SHP77 treated with DMSO at 0.1 percent for 48 hours (cell line): ENCODE results near the gene TGFBR1.
"Not testable (repeated sequence)": the region's sequence is repeated elsewhere in the genome, so short reads cannot be mapped to it uniquely, and the experiment has no call there.

ENCODE experiments used
- DNase-seq: peaks from one replicate; lab custom pipeline; 2025; lab: John Stamatoyannopoulos, UW

The TGFBR1 gene

DNA sequence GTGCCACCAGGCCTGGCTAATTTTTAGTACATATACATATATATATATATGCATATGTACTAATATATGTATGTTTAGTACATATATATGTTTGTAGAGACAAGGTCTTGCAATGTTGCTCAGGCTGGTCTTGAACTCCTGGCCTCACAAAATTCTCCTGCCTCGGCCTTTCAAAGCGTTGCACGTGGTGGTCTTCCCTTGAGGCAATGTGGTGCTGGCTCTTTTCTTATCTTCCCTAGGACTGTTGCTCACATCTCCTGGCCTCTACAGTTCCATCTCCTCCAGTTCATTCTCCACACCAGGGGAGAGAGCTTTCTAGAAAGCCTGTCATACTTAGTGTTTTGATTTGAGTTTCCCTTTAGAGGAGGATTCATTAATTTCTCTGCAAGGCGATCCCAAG, 28.9 kb upstream of the TGFBR1 start:
- no peak for DNase-seq

GRCh38 chr9:99076483-99077171, 28.3 kb upstream of the TGFBR1 start:
- no peak for DNase-seq

- no peak for DNase-seq
Observed at GRCh38 chr9:99078717-99079116, 26.2 kb upstream of the TGFBR1 start.

GRCh38 chr9:99079542-99079941, 25.4 kb upstream of the TGFBR1 start:
- DNase-seq: no peak

GRCh38 chr9:99083051-99083450, 21.9 kb upstream of the TGFBR1 start:
- no peak for DNase-seq

- no peak for DNase-seq
Observed at GRCh38 chr9:99085949-99086948, 18.7 kb upstream of the TGFBR1 start.

DNA sequence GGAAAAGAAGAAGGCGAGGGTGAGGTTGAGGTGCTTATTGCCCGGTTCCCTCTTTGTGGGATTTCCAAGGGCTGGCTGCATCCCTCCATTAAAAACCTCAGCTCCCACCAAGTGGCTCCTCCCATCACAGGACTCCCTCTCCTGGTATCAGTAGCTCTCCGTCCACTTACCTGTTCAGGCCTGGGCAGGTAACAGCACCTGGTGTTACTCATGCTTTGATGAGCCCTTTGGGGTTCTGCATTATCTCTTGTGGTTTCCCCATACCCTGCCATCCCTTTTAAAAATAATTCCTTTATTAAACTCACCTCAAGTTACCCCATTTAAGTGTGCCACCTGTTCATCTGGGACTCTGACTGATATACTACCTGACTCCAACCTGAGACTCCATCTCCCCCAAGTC, 17.5 kb upstream of the TGFBR1 start:
- no peak for DNase-seq

DNA sequence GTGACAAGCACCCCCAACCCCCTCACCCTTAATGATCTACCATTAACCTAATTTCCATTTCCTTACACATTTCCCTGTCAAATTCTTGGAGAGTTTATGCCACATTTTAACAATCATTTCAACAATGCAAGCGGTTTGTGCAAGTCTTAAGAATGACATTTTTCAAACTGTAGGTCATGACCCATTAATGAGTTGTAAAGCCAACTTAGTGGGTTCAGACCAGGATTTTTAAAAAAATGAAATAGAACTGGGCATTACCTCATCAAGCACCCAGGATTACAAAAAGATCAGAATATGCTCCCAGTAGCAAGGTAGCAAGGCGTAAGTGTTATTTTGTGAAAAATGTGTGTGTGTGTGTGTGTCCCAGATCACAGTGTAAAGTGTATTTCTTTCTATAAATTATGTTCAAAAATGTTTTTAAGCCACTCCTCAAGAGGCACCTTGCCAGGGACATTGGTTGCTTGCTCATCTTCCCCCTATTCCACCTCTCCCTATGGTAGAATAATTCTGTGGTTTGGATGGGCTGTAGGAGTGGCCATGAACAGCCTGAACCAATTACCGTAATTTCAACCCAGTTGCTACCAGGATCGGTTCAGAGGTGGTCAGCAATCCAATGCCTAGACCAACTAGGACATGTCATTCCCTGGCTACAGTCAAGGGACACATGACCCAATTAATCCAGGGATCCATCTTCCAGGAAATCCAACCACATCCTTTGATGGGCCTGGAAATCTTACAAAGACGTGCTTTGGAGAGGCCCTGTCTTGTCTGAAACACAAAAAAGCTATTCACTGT, 14.4 kb upstream of the TGFBR1 start:
- DNase-seq: no peak

- DNase-seq: no peak
Observed at GRCh38 chr9:99092643-99093491, 12.0 kb upstream of the TGFBR1 start.

DNA sequence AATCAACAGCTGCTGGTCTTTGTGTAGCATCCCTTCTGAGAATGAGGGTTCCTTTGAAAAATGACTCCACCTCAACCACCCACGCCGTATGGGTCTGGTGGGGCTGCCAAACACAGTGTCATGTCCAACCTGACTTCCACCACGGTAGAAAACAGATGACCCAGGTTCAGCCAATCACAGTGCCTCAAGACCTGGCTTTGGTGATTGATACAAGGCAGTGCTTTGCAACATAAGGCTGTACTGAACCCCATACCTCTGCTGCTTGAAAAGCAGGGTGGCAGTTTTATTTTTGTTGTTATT, 11.5 kb upstream of the TGFBR1 start:
- DNase-seq: no peak

DNA sequence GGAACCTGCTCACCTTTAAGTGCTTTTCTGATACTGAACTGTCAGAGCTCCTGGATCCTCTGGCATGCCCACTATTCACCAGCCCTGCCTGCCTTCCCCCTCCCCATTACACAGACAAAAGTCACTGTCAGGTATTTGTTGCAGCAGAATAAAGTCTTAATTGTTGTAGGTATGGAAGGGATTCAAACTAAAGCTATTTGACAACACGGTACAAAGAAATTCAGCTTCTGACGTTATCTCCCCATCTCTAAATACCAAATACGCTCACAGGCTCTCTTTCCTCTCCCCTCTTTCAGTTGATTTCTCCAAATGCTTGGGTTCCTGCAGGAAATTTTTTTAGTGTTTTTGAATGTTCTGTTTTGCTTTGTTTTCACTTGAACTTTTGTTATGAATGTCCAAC, 9.3 kb upstream of the TGFBR1 start:
- no peak for DNase-seq

DNA sequence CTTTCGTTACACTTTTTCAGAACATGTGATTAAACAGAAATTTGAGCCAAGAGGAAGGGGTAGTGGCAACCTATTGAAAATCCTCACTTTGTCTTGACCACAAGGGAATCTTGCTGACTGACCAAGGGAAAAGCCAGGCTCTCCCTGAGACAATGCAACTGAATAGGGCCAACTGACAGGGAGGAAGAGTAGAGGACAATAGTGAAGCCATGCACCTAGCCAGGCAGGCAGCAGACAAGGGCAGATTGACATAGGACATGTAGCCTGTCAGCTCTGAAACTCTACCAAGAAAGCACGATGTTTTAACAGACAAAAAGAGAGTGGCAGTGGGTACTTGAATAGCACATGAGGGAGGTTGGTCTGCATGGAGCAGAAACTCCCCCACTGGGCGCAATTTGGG, 8.5 kb upstream of the TGFBR1 start:
- DNase-seq: no peak

DNA sequence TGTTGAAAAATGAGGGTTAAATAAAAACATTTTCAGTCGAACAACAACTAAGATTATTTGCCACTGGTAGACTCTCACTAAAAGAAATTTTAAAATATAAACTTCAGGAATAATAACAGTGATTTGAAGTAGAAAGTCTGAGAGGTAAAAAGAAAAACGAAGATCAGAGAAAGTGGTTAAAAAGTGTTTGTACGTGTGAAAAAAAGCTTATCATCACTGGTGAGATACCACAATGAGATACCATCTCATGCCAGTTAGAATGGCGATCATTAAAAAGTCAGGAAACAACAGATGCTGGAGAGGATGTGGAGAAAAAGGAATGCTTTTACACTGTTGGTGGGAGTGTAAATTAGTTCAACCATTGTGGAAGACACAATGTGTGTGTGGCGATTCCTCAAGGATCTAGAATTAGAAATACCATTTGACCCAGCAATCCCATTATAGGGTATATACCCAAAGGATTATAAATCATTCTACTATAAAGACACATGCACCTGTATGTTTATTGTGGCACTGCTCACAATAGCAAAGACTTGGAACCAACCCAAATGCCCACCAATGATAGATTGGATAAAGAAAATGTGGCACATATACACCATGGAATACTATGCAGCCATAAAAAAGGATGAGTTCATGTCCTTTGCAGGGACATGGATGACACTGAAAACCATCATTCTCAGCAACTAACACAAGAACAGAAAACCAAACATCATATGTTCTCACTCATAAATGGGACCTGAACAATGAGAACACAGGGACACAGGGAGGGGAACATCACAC, 4.9 kb upstream of the TGFBR1 start:
- DNase-seq: not testable (repeated sequence)

GRCh38 chr9:99101271-99101670, 3.6 kb upstream of the TGFBR1 start:
- DNase-seq: no peak

GRCh38 chr9:99101812-99102211, 3.1 kb upstream of the TGFBR1 start:
- no peak for DNase-seq

DNA sequence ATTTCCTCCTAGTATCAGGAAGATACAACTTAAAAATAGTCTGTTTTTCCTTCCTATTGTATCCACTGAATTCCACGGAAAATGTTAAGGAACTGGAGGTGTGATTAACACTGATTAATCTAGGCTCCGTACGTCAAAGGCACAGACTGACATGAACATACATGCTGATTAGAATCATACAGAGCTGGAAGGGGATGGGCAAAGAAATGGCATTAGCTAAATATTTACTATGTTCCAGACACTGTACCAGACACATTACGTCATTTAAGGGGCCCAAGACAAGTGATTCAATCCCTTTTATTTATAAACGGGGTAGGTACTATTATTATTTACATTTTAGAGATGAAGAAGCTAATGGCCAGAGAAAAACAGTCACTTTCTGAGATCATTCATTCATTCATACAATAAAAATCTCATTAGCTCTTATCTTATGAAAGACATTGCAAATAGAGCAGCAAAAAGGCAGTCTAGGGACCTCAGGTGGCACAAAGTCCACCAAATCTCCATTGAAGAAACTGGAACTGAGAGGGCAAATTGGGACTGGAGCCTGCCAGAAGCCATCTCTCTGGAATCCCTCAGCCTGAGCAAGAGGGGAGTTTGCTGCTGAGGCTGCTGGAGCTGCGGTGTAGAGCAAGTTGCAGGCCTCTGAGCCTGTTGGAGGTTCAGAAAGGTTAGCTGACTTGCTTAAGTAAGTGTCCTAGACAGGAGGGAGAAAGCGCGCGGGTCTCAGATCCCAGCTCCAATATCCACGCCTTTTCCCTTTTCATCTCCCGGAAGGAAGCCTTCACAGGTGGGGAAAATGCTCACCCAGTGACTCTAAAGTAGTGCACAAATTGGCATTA, 1.6 kb upstream of the TGFBR1 start:
- no peak for DNase-seq

GRCh38 chr9:99103901-99104458, 933 bp upstream of the TGFBR1 start:
- no peak for DNase-seq

GRCh38 chr9:99105152-99106043, 485 bp downstream of the TGFBR1 start:
- no peak for DNase-seq

DNA sequence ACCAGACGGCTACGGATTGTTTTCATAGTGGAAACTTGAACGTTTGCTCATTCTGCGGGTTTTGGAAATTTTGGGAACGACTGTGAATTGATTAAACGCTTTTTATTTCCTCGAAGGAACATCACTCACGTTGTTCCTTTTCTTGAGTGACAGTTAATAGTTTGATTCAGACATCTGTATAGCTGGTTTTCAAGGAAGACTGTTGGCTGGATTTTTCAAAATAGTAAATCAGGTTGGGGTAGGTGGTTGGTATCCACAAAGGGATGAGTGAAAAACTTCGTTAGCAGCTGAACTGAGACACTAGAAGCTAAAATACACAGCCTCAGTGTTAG, 1.1 kb downstream of the TGFBR1 start:
- DNase-seq: no peak
